GM23338 (cell line): ENCODE results near the gene DNAH6.

Experiments
- EZH2 ChIP-seq: fragments of 200-600 bp; sonication (generic); IDR thresholded peaks from one replicate; pipeline ENCODE4 v1.8.0; 2017; ENCODE audit warnings: antibody characterized with exemption, mild to moderate bottlenecking, low read depth; ENCODE audit not compliant: unreplicated experiment
- EZH2phosphoT487 ChIP-seq: fragments of 200-600 bp; sonication (generic); IDR thresholded peaks from one replicate; pipeline ENCODE4 v1.8.1; 2018; ENCODE audit warnings: antibody characterized with exemption; ENCODE audit not compliant: unreplicated experiment
- JUNB ChIP-seq: IDR thresholded peaks from one replicate; pipeline ENCODE4 v1.6.1; 2016; ENCODE audit warnings: antibody characterized with exemption; ENCODE audit not compliant: unreplicated experiment
- POLR2AphosphoS5 ChIP-seq: IDR thresholded peaks from 2 replicates; pipeline ENCODE4 v1.6.1; 2016; ENCODE audit warnings: antibody characterized with exemption, low read depth
- STAT1 ChIP-seq: IDR thresholded peaks from one replicate; pipeline ENCODE4 v1.6.1; 2016; ENCODE audit warnings: antibody characterized with exemption; ENCODE audit not compliant: unreplicated experiment
- TF ChIP-seq, protein P1 (sequence below): IDR thresholded peaks from 2 replicates; pipeline ENCODE4 v1.6.1; 2016; ENCODE audit warnings: antibody characterized with exemption
- TF ChIP-seq, protein P2 (sequence below), 2 experiments: fragments of 200-600 bp in 1 of 2; sonication (generic) in 1 of 2; conservative IDR thresholded peaks; 2 replicates each; pipeline versions ENCODE4 v1.5.1 to v1.6.1; 2016 to 2017; ENCODE audit warnings: antibody characterized with exemption in 2 of 2, low read depth in 2 of 2, mild to moderate bottlenecking in 2 of 2, moderate library complexity in 1 of 2
- TF ChIP-seq, protein P3 (sequence below): IDR thresholded peaks from one replicate; pipeline ENCODE4 v1.6.1; 2018; ENCODE audit warnings: antibody characterized with exemption; ENCODE audit not compliant: unreplicated experiment

DNA sequence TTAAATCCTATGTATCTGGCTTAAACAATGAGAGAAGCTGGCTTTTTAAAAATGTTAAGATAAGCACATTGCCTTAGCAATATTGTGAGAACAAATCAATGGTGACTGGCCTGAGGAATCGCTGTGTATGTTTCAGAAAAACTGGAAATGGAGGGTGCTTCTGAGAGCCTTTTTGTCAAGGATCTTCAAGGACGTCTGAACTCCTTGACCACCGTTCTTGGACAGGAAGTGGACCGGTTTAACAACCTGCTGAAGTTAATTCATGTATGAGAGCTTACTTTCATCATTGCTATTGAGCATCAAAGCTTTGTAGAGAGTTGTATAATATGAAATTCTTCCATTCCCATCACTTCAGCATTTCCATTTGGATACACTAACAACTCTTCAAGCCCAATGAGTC, 292.0 kb downstream of the DNAH6 start:
- no peak for TF ChIP-seq EZH2phosphoT487
- no peak for TF ChIP-seq EZH2
- TF ChIP-seq, protein P1, sequence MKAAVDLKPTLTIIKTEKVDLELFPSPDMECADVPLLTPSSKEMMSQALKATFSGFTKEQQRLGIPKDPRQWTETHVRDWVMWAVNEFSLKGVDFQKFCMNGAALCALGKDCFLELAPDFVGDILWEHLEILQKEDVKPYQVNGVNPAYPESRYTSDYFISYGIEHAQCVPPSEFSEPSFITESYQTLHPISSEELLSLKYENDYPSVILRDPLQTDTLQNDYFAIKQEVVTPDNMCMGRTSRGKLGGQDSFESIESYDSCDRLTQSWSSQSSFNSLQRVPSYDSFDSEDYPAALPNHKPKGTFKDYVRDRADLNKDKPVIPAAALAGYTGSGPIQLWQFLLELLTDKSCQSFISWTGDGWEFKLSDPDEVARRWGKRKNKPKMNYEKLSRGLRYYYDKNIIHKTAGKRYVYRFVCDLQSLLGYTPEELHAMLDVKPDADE = no peak
- TF ChIP-seq, protein P2, sequence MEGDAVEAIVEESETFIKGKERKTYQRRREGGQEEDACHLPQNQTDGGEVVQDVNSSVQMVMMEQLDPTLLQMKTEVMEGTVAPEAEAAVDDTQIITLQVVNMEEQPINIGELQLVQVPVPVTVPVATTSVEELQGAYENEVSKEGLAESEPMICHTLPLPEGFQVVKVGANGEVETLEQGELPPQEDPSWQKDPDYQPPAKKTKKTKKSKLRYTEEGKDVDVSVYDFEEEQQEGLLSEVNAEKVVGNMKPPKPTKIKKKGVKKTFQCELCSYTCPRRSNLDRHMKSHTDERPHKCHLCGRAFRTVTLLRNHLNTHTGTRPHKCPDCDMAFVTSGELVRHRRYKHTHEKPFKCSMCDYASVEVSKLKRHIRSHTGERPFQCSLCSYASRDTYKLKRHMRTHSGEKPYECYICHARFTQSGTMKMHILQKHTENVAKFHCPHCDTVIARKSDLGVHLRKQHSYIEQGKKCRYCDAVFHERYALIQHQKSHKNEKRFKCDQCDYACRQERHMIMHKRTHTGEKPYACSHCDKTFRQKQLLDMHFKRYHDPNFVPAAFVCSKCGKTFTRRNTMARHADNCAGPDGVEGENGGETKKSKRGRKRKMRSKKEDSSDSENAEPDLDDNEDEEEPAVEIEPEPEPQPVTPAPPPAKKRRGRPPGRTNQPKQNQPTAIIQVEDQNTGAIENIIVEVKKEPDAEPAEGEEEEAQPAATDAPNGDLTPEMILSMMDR (conservative IDR thresholded peaks at IDR 0.05; ENCODE audit: low read depth in 2 of 2) = no peak
- no peak for TF ChIP-seq STAT1
- TF ChIP-seq JUNB = no peak
- TF ChIP-seq, protein P3, sequence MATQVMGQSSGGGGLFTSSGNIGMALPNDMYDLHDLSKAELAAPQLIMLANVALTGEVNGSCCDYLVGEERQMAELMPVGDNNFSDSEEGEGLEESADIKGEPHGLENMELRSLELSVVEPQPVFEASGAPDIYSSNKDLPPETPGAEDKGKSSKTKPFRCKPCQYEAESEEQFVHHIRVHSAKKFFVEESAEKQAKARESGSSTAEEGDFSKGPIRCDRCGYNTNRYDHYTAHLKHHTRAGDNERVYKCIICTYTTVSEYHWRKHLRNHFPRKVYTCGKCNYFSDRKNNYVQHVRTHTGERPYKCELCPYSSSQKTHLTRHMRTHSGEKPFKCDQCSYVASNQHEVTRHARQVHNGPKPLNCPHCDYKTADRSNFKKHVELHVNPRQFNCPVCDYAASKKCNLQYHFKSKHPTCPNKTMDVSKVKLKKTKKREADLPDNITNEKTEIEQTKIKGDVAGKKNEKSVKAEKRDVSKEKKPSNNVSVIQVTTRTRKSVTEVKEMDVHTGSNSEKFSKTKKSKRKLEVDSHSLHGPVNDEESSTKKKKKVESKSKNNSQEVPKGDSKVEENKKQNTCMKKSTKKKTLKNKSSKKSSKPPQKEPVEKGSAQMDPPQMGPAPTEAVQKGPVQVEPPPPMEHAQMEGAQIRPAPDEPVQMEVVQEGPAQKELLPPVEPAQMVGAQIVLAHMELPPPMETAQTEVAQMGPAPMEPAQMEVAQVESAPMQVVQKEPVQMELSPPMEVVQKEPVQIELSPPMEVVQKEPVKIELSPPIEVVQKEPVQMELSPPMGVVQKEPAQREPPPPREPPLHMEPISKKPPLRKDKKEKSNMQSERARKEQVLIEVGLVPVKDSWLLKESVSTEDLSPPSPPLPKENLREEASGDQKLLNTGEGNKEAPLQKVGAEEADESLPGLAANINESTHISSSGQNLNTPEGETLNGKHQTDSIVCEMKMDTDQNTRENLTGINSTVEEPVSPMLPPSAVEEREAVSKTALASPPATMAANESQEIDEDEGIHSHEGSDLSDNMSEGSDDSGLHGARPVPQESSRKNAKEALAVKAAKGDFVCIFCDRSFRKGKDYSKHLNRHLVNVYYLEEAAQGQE = no peak
- no peak for TF ChIP-seq POLR2AphosphoS5
